SJCRH30 (cell line): ENCODE results near the gene ISLR2. TPM values are rescaled to one million over a fixed set of nuclear protein-coding genes. Genes with fewer than 3 reads are reported as not detected.

Experiments
- DNase-seq, 2 experiments: peaks; one replicate each; pipeline ENCODE4 v3.0.0-alpha.2; 2015 to 2020
- H3K27ac ChIP-seq: fragments of 250-450 bp; sonication (Bioruptor Pico); 2 replicates; pipeline ENCODE4 v1.5.1; 2020; ENCODE audit warnings: mild to moderate bottlenecking, moderate library complexity
- H3K27me3 ChIP-seq: fragments of 250-450 bp; sonication (Bioruptor Pico); 2 replicates; pipeline ENCODE4 v1.5.1; 2020; ENCODE audit warnings: mild to moderate bottlenecking, moderate library complexity
- H3K36me3 ChIP-seq: fragments of 250-450 bp; sonication (Bioruptor Pico); 2 replicates; pipeline ENCODE4 v1.5.1; 2020; ENCODE audit warnings: mild to moderate bottlenecking, moderate library complexity
- H3K4me1 ChIP-seq: fragments of 250-450 bp; sonication (Bioruptor Pico); 2 replicates; pipeline ENCODE4 v1.5.1; 2020; ENCODE audit warnings: mild to moderate bottlenecking, moderate library complexity
- H3K4me3 ChIP-seq: fragments of 250-450 bp; sonication (Bioruptor Pico); 2 replicates; pipeline ENCODE4 v1.5.1; 2020; ENCODE audit warnings: mild to moderate bottlenecking, moderate library complexity
- H3K9me3 ChIP-seq: fragments of 250-450 bp; sonication (Bioruptor Pico); replicated peaks from 2 replicates; pipeline ENCODE4 v1.5.1; 2020; ENCODE audit warnings: mild to moderate bottlenecking, moderate library complexity
- total RNA-seq: library from RNA; depleted of rRNA; stranded (reverse); fragments of >200 nt; shearing (Covaris generic); gene quantifications from 2 replicates; pipeline ENCODE4 v1.2.3, GENCODE V29; 2014

ISLR2 gene
- total RNA-seq, 1 experiment from 2014 or later = not detected

DNA sequence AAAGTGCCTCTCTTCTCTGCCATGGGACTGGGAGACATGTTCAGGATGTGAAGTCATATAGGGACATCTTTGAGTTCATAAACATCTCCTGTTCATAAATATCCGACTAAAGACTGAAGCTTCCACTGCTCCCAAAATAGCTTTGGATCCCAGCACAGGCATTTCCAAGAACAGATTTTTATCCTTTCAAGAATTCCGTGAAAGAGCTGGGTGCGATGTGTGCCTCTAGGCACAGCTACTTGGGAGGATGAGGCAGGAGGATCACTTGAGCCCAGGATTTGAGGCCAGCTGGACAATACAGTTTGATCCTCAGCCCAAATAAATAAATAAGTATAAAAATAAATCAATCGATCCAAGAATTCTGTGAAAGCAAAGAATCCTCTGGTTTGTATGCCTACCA is 6.7 kb upstream of the ISLR2 start:
- Histone ChIP-seq H3K36me3 (no peaks in the 10 kb centered on the region), H3K27ac (no peak overlapping the region), H3K4me1 (no peaks in the 10 kb centered on the region), H3K4me3 (no peak overlapping the region), H3K9me3 (no peaks in the 10 kb centered on the region), H3K27me3 (peaks cover 15% of the 10 kb centered on the region; the same call in 1 of the 2 replicates)
- DNase-seq = no peak

DNA sequence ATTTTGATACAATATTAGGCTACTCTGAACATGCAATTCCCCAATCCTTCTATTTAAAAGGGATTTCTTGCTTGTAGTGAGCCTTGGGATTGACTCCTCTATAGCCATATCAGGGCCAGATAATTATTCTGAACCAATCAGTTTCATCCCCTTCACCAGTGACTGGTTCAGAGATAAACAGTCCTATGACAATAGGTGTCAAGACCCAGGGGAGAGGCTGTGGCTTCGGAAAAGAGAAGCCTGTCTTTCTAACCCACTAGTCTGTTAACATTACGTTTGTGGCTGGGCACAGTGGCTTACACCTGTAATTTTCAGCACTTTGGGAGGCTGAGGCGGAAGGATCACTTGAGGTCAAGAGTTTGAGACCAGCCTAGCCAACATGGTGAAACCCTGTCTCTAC is 6.2 kb upstream of the ISLR2 start:
- Histone ChIP-seq H3K36me3 (no peaks in the 10 kb centered on the region), H3K27ac (no peak overlapping the region), H3K4me3 (no peak overlapping the region), H3K27me3 (peaks cover 15% of the 10 kb centered on the region; the same call in 1 of the 2 replicates), H3K9me3 (no peaks in the 10 kb centered on the region), H3K4me1 (no peaks in the 10 kb centered on the region)
- DNase-seq = no peak

DNA sequence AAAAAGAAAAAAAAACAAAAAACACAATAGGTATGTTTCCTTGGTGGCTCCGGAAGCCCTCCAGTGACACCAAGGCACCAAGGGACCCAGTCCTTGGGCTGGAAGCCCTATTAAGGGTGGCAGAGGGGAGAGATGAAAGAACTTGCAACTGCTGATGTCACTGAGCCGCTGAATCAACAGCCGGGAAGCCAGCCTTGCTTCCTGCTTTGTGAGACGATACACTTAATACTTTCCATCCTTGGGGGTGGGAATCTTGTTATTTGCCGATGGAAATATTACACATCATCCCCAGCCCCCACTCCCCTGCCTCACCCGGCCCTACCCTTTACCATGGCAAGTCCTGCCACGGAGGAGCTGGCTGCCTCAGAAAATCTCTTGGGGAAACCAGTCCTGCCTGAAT is 5.6 kb upstream of the ISLR2 start:
- H3K4me1 ChIP-seq = no peaks in the 10 kb centered on the region
- DNase-seq = no peak
- H3K36me3 ChIP-seq = no peaks in the 10 kb centered on the region
- peaks cover 15% of the 10 kb centered on the region; the same call in 1 of the 2 replicates for H3K27me3 ChIP-seq
- H3K9me3 ChIP-seq = no peaks in the 10 kb centered on the region
- H3K4me3 ChIP-seq = no peak overlapping the region
- no peak overlapping the region for H3K27ac ChIP-seq

DNA sequence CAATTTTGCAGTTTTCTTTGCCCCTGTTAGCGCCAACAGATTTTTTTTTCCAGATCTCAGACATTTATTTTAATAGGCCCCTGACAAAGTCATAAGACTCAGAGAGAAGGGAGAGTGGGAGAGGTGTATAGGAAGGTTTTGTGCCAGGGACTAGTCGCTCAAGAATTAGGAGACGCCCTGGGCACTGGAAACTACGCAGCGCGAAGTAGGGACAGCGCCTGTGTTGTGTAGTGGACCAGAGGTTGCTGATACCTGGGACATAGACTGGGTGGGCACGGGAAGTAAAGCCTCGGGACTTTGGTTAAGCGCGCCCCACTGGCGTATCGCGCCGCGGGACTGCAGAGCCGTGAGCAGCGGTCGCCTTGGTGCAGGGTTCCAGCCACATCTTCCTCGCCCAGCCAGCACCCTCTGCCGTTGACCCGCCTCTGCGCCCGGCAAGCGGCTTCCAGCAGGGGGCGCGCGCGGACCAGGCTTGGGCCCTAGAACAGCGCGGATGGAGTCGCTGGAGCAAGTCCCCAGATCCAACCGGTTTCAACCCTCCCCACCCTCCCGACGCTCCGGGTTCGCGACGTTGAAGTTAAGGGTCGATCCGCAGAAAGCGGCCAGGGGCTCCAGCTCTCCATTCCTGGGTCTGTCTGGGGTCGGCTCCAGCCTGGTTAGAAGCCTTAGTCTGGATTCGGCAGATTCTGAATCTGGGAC is 3.0 kb upstream of the ISLR2 start:
- H3K4me1 ChIP-seq = no peaks in the 10 kb centered on the region
- no peak overlapping the region for H3K27ac ChIP-seq
- no peaks in the 10 kb centered on the region for H3K36me3 ChIP-seq
- H3K4me3 ChIP-seq = peak overlapping the region; percentile 17; the same call in 1 of the 2 replicates
- H3K9me3 ChIP-seq = no peaks in the 10 kb centered on the region
- DNase-seq = peak; percentile 87 to 93
- peaks cover 14% of the 10 kb centered on the region; the same call in 1 of the 2 replicates for H3K27me3 ChIP-seq

DNA sequence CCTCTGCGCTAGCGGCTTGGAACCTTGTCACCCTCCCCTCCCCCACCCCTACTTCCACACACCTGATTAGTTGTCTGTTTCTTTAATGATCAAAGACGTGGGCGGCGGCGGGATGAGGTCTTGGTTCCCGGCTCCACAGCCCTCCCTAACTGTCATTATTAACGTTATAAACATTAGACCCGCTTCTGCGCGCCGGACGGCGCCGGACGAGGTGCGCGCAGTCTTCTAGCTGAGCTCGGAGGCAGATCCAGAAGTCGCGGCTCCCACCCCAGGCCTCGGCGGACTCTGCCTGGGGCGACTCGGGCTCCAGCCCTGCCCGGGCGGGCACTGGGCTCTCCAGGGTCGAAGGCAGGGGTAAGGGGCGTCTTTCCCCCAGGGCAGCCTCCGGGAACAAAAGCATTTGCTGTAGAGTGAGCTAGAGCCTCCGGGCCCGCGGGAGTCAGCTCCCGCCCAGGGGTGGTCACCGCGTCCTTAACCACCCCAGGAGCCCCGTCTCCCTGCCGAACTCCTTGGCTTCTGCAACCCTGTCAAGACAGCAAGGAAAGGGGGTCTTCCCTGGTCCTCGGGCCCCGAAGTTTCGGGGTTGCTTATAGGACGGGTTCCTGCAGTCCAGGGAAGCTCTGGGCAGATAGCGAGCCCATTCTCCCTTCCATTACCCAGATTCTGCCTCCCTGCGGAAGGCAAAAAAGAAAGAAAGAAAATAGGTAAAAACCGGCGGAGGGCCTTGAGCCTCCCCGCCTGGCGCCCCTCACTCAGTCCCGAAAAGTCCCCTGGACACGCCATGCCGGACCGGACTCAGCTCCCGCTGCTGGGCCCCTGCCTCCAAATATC is 2.2 kb upstream of the ISLR2 start:
- no peak overlapping the region for H3K27ac ChIP-seq
- no peaks in the 10 kb centered on the region for H3K4me1 ChIP-seq
- H3K36me3 ChIP-seq = no peaks in the 10 kb centered on the region
- H3K9me3 ChIP-seq = no peaks in the 10 kb centered on the region
- peaks cover 11% of the 10 kb centered on the region; the same call in 1 of the 2 replicates for H3K27me3 ChIP-seq
- peak overlapping the region; percentile 17; the same call in 1 of the 2 replicates for H3K4me3 ChIP-seq
- no peak for DNase-seq

DNA sequence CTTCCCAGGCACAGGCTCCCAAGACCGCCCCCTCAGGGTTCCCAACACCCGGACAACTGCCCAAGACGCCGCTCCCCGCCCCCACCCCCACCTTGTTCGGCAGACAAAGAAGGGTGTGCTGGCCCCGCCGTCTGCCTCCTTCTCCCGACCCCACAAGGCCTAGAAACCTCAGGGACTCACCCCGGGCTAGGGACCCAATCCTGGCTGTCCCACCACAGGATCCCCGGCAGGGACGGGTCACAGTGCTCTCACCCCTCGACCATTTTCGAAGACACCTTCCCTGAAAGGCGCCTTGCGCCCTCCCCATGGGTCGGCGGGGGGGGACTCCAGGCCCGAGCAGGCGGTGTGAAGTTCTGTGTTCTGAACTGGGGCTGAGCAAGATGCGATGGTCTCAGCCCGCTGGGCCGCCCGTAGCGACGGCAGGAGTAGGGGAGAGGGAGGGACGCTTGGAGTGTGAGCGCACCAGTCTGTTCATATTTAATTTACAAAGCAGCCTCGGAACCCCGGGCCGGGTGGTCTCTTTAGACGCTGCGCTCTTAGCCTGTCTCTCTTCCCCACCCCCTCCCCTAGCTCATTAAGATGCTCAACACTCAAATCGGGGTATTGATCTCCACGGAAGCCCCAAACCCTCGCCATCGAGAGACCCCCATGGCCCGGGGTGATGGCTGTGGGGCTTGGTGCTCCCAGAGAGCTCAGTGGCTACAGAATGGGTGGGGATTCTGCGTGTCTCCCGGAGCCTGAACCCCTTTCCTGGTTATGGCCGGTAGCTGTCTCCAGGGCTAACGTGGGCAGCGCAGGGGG is 1.4 kb upstream of the ISLR2 start:
- no peaks in the 10 kb centered on the region for H3K36me3 ChIP-seq
- no peak overlapping the region for H3K27ac ChIP-seq
- H3K4me1 ChIP-seq = no peaks in the 10 kb centered on the region
- H3K9me3 ChIP-seq = no peaks in the 10 kb centered on the region
- DNase-seq = no peak
- peaks cover 11% of the 10 kb centered on the region; the same call in 1 of the 2 replicates for H3K27me3 ChIP-seq
- H3K4me3 ChIP-seq = no peak overlapping the region

DNA sequence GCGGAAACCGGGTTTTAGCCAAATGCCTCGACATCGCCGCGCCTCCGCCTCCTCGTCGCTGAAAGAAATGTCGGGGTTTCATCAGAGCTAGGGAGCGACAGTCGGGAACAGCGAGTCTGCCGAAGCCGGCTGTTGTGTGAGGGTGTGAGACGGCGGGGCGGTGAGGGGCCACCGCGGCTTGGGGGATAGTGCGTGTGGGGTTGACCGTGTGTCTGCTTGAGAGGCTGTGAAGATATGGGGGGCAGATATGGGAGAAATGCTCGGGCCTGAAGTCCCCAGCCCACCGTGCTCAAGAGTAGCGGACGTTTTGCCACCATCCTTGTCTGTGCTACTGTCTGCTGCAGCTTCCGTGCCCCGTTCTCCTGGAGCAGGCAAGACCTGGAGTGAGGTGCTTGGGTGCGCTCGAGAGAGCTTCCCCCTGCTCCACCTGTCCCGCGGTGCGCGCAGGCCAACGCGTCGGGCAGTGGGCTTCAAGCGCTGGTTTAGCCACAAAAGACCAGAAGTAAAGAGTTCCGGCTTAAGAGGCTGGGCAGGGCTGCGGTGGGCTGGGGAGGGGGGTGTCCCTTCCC is 716 bp upstream of the ISLR2 start:
- no peaks in the 10 kb centered on the region for H3K4me1 ChIP-seq
- no peaks in the 10 kb centered on the region for H3K9me3 ChIP-seq
- peaks cover 9% of the 10 kb centered on the region; the same call in 1 of the 2 replicates for H3K27me3 ChIP-seq
- H3K4me3 ChIP-seq = no peak overlapping the region
- no peaks in the 10 kb centered on the region for H3K36me3 ChIP-seq
- DNase-seq = no peak
- no peak overlapping the region for H3K27ac ChIP-seq

DNA sequence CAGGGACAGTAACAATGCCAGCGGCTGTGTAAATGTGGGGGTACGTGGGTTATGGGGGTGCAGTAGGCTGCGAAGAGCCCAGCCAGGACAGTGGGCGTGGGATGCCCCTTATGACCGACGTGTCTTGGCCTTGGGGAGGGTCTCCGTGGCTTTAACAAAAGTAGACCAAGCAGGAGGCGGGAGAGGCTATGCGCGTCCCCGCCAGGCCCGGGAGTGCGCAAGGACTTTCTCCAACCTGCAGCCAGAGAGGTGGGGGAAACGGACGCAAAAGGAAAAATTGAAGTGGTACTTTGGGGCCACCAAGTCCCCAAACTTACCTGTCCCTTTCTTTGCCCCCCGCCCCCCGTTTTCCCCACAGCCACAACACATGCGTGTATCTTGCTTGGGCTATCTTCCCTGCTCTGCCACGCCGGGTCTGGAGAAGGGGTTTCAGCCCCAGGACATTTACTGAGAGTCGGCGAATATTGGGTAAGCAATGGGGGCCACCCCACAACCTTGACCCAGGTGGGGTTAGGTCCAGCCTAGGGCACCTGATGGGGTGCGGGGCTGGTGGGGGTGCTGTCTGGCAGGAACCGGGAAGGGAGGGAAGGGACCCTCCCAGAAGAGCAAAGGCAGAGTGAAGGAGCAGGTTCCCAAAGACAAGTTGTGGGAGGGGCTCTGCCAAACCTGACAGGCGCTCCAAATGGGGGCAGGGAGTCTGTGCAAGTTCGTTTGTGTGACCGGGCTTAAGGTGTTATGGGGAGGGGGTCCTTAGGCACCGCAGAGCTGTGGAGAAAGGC is 652 bp downstream of the ISLR2 start:
- Histone ChIP-seq H3K36me3 (no peaks in the 10 kb centered on the region), H3K9me3 (no peaks in the 10 kb centered on the region), H3K4me1 (no peaks in the 10 kb centered on the region), H3K4me3 (no peak overlapping the region), H3K27ac (no peak overlapping the region), H3K27me3 (no peaks in the 10 kb centered on the region)
- no peak for DNase-seq

DNA sequence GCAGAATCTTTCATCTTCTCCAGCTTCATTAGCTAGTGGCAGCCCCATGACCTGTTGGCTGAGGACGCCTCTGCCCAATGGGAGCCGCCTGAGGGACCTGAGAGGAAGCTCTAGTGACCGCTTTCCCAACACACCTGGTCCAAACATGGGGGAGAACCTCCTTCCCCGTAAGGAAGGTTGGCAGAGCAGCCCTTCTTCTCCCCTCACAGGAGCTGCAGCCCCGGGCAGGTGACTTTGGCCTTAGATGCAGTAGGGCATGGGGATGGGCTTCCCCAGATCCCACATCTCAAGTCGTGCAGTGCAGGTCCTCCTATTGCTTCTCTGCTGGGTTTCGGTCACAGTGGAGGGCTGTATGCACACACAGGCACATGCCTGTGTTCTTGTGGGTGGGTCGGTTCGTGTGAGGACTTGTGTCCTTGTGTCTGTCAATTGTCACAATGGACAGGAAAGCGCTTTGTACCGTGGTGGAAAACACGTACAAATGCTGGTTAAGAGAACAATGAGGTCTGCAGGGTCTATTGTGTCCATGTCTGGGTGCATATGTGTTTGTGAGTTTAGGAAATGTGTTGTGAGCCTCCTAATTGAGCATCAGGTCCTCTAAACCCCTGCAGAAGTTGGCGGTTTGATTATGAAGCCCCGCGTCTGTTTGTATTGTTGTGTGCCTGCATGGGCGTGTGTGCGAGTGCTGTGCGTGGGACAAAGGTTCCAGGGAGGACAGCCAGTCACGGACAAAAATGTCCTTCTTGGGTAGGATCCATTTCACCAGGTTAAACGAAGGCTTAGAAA is 1.4 kb downstream of the ISLR2 start:
- Histone ChIP-seq H3K4me3 (no peak overlapping the region), H3K9me3 (no peaks in the 10 kb centered on the region), H3K27ac (no peak overlapping the region), H3K27me3 (no peaks in the 10 kb centered on the region), H3K4me1 (peaks cover under 1% of the 10 kb centered on the region), H3K36me3 (no peaks in the 10 kb centered on the region)
- DNase-seq = no peak

DNA sequence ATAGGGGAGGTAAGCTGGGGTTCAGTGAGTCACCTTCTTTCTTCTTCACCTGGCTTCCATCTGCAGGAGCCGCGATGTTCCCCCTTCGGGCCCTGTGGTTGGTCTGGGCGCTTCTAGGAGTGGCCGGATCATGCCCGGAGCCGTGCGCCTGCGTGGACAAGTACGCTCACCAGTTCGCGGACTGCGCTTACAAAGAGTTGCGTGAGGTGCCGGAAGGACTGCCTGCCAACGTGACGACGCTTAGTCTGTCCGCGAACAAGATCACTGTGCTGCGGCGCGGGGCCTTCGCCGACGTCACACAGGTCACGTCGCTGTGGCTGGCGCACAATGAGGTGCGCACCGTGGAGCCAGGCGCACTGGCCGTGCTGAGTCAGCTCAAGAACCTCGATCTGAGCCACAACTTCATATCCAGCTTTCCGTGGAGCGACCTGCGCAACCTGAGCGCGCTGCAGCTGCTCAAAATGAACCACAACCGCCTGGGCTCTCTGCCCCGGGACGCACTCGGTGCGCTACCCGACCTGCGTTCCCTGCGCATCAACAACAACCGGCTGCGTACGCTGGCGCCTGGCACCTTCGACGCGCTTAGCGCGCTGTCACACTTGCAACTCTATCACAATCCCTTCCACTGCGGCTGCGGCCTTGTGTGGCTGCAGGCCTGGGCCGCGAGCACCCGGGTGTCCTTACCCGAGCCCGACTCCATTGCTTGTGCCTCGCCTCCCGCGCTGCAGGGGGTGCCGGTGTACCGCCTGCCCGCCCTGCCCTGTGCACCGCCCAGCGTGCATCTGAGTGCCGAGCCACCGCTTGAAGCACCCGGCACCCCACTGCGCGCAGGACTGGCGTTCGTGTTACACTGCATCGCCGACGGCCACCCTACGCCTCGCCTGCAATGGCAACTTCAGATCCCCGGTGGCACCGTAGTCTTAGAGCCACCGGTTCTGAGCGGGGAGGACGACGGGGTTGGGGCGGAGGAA is 2.6 kb downstream of the ISLR2 start:
- no peak for DNase-seq
- no peaks in the 10 kb centered on the region for H3K36me3 ChIP-seq
- H3K4me3 ChIP-seq = no peak overlapping the region
- peaks cover 9% of the 10 kb centered on the region for H3K4me1 ChIP-seq
- no peaks in the 10 kb centered on the region for H3K27me3 ChIP-seq
- no peak overlapping the region for H3K27ac ChIP-seq
- no peaks in the 10 kb centered on the region for H3K9me3 ChIP-seq

DNA sequence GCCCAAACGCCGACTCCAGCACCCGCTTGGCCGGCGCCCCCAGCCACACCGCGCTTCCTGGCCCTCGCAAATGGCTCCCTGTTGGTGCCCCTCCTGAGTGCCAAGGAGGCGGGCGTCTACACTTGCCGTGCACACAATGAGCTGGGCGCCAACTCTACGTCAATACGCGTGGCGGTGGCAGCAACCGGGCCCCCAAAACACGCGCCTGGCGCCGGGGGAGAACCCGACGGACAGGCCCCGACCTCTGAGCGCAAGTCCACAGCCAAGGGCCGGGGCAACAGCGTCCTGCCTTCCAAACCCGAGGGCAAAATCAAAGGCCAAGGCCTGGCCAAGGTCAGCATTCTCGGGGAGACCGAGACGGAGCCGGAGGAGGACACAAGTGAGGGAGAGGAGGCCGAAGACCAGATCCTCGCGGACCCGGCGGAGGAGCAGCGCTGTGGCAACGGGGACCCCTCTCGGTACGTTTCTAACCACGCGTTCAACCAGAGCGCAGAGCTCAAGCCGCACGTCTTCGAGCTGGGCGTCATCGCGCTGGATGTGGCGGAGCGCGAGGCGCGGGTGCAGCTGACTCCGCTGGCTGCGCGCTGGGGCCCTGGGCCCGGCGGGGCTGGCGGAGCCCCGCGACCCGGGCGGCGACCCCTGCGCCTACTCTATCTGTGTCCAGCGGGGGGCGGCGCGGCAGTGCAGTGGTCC is 3.5 kb downstream of the ISLR2 start:
- no peak for DNase-seq
- H3K4me1 ChIP-seq = peaks cover 9% of the 10 kb centered on the region
- H3K27me3 ChIP-seq = no peaks in the 10 kb centered on the region
- no peak overlapping the region for H3K4me3 ChIP-seq
- H3K36me3 ChIP-seq = no peaks in the 10 kb centered on the region
- H3K27ac ChIP-seq = no peak overlapping the region
- no peaks in the 10 kb centered on the region for H3K9me3 ChIP-seq

DNA sequence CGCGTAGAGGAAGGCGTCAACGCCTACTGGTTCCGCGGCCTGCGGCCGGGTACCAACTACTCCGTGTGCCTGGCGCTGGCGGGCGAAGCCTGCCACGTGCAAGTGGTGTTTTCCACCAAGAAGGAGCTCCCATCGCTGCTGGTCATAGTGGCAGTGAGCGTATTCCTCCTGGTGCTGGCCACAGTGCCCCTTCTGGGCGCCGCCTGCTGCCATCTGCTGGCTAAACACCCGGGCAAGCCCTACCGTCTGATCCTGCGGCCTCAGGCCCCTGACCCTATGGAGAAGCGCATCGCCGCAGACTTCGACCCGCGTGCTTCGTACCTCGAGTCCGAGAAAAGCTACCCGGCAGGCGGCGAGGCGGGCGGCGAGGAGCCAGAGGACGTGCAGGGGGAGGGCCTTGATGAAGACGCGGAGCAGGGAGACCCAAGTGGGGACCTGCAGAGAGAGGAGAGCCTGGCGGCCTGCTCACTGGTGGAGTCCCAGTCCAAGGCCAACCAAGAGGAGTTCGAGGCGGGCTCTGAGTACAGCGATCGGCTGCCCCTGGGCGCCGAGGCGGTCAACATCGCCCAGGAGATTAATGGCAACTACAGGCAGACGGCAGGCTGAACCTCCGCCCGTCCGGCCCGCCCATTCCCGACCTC is 4.1 kb downstream of the ISLR2 start:
- Histone ChIP-seq H3K9me3 (no peaks in the 10 kb centered on the region), H3K4me1 (peaks cover 9% of the 10 kb centered on the region), H3K4me3 (no peak overlapping the region), H3K36me3 (no peaks in the 10 kb centered on the region), H3K27me3 (no peaks in the 10 kb centered on the region), H3K27ac (no peak overlapping the region)
- DNase-seq = no peak
